WERI-Rb-1 (cell line): Measurements from ENCODE around the gene ANKRD39.

Experiments used
- DNase-seq: peaks from one replicate; pipeline ENCODE4 v3.0.0-alpha.2; 2020
- H3K27ac ChIP-seq: fragments of 250-450 bp; sonication (Bioruptor Pico); 2 replicates; pipeline ENCODE4 v1.5.1; 2020; ENCODE audit warnings: mild to moderate bottlenecking, moderate library complexity
- H3K27me3 ChIP-seq: fragments of 250-450 bp; sonication (Bioruptor Pico); 2 replicates; pipeline ENCODE4 v1.5.1; 2021; ENCODE audit warnings: mild to moderate bottlenecking, low read depth, moderate library complexity; ENCODE audit not compliant: insufficient read depth, severe bottlenecking
- H3K36me3 ChIP-seq: fragments of 250-450 bp; sonication (Bioruptor Pico); 2 replicates; pipeline ENCODE4 v1.5.1; 2020; ENCODE audit warnings: mild to moderate bottlenecking, moderate library complexity
- H3K4me3 ChIP-seq: 2 replicates; pipeline ENCODE4 v1.5.1; 2011; ENCODE audit warnings: low read depth, mild to moderate bottlenecking, control low read depth, low read length
- H3K9me3 ChIP-seq: fragments of 250-450 bp; sonication (Bioruptor Pico); 2 replicates; pipeline ENCODE4 v1.5.1; 2021; ENCODE audit warnings: mild to moderate bottlenecking, moderate library complexity; ENCODE audit not compliant: severe bottlenecking
- TF ChIP-seq, protein P1 (sequence below): IDR thresholded peaks from 2 replicates; pipeline ENCODE4 v1.5.1; 2011; ENCODE audit warnings: low read depth, mild to moderate bottlenecking, control low read depth, inconsistent platforms, low read length

Gene ANKRD39

DNA sequence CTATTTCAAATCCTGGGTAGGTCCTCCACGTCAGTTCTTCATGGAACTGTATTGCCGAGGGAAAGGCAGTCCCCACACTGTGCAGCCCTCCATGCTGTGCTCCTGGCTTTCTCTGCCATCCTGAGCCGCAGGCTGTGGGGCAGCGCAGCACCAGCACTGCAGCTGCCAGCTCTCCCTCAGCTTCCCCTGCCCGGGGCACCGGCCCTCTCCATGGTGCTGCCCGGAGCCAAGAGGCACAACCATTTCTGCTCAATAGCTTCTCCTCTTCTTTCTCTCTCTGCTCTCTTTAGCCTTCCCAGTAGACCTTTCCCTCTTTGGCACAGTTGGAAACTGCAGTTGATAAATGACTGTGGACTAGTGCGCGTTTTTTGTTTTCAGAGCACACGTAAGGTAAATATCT lies 26.1 kb downstream of the ANKRD39 start:
- H3K4me3 ChIP-seq, result no peak overlapping the region
- no peaks in the 10 kb centered on the region for H3K27me3 ChIP-seq
- DNase-seq, result no peak
- H3K27ac ChIP-seq, result peak overlapping the region; percentile 12; the same call in 1 of the 2 replicates
- H3K36me3 ChIP-seq, result peaks cover 76% of the 10 kb centered on the region
- no peaks in the 10 kb centered on the region for H3K9me3 ChIP-seq
- TF ChIP-seq, protein P1, sequence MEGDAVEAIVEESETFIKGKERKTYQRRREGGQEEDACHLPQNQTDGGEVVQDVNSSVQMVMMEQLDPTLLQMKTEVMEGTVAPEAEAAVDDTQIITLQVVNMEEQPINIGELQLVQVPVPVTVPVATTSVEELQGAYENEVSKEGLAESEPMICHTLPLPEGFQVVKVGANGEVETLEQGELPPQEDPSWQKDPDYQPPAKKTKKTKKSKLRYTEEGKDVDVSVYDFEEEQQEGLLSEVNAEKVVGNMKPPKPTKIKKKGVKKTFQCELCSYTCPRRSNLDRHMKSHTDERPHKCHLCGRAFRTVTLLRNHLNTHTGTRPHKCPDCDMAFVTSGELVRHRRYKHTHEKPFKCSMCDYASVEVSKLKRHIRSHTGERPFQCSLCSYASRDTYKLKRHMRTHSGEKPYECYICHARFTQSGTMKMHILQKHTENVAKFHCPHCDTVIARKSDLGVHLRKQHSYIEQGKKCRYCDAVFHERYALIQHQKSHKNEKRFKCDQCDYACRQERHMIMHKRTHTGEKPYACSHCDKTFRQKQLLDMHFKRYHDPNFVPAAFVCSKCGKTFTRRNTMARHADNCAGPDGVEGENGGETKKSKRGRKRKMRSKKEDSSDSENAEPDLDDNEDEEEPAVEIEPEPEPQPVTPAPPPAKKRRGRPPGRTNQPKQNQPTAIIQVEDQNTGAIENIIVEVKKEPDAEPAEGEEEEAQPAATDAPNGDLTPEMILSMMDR, result no peak

DNA sequence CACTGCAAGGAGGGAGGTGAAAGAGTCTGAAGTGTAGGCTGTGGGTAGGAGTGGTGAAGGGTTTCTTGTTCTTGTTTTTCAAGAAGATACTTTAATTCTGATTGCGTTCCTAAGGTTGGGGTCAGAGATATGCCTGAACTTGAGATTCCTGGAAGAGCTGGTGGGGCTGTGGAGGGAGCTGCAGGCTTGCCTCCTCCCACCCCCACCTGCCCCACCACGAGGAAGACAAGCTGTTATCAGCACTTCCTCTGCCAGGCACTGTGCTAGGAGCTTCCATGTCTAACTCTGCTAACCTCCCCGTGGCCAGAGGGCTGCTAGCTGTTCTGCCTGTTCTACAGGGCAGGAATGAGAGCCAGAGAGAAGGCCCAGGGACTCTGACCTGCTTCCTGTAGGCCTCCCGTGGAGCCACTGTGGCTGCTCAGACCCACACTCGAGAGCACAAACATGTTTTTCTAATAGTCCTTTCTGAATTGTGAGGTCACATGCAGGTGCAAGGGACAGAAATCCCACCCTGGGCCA lies 27.7 kb downstream of the ANKRD39 start:
- Histone ChIP-seq H3K36me3 (peaks cover 89% of the 10 kb centered on the region), H3K27ac (no peak overlapping the region), H3K27me3 (no peaks in the 10 kb centered on the region), H3K4me3 (no peak overlapping the region), H3K9me3 (no peaks in the 10 kb centered on the region)
- TF ChIP-seq, protein P1, result no peak
- DNase-seq, result no peak

DNA sequence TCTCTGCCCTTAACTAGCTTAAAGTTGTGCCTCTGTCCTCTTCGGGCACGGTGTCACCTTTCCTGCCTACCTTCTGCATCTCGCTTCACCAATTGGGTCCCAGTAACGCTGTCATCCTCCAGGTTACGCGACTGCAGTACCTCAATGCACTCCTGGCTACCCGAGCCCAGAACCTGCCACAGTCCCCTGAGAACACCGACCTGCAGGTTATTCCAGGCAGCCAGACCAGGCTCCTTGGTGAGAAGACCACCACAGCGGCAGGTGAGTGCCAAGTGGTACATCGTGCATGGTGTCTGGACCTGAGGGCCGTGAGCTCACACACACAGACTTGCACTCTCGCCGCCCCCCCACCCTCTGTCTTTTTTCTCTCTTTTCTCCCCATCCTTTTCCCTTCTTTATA lies 28.9 kb downstream of the ANKRD39 start:
- Histone ChIP-seq H3K9me3 (no peaks in the 10 kb centered on the region), H3K36me3 (peaks cover 89% of the 10 kb centered on the region), H3K27ac (no peak overlapping the region), H3K4me3 (no peak overlapping the region), H3K27me3 (no peaks in the 10 kb centered on the region)
- TF ChIP-seq, protein P1, result no peak
- no peak for DNase-seq

DNA sequence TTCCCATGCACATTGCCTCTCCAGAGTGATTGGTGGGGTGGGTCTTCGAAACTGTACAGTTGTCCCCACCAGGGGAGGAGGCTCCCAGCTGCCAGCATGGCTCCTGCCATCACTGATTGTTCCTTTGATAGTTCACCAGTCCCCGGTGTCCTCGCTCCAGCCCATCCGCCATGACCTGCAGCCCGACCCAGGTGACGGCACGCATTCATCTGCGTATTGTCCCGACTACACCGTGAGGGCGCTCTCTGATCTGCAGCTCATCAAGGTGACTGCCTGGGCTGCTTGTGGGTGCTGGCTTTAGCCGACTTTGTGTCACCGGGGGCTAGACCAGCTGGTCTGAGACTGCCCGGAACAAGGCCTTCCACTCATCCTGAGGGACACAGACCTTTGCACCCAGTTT lies 29.4 kb downstream of the ANKRD39 start:
- no peak overlapping the region for H3K27ac ChIP-seq
- DNase-seq, result no peak
- TF ChIP-seq, protein P1, result no peak
- no peak overlapping the region for H3K4me3 ChIP-seq
- peaks cover 84% of the 10 kb centered on the region for H3K36me3 ChIP-seq
- no peaks in the 10 kb centered on the region for H3K9me3 ChIP-seq
- H3K27me3 ChIP-seq, result no peaks in the 10 kb centered on the region

DNA sequence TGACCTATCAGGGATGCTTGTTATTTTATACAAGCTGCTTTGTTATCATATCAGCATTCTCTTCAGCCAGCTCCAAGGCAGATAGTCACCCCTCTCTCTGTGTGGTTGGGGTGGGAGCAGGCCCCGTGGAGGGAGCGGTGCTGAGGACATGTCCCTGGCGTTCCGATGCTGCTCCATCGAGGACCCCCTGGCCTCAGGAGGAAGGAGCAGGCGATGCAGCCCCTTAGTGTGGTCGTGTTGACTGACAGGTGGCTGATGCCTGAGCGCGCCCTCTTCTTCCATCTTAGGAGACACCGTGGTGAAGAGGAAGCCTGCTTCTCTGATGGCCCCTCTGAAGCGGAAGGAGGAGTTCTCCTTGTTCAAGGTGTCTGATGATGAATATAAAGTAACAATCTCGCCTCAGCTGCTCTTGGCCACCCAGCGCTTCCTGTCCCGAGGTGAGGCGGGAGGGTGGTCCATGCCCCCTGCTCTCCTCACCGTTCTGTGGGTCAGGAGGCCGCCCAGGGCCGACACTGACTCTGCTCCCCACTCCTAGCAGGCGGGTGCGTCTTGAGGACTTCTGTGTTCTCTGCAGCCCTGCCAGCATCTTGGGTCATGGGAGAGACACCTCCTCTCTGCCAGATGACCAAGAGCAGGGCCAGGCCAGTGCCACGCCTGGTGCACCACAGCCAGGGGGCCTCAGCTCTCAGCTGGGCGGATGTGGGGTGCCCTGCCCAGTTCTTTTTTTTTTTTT lies 31.1 kb downstream of the ANKRD39 start:
- TF ChIP-seq, protein P1, result no peak
- Histone ChIP-seq H3K9me3 (no peaks in the 10 kb centered on the region), H3K36me3 (peaks cover 83% of the 10 kb centered on the region), H3K4me3 (no peak overlapping the region), H3K27ac (no peak overlapping the region), H3K27me3 (no peaks in the 10 kb centered on the region)
- DNase-seq, result no peak

DNA sequence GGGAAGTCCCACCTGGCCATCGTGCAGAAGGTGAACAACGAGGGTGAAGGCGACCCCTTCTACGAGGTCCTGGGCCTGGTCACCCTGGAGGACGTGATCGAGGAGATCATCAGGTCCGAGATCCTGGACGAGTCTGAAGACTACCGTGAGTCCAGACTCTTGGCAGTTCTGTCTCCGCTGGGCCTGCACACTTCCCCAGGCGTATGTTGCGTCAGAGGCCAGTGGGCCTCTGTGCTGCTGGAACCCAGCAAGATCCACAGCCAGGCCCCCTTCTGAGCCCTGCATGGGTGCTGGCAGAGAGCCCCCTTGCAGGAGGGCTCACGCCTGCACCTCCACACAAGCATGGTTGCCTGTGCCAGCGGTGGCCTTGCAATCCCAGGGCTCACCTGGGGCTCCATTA lies 32.8 kb downstream of the ANKRD39 start:
- Histone ChIP-seq H3K9me3 (no peaks in the 10 kb centered on the region), H3K4me3 (no peak overlapping the region), H3K27ac (no peak overlapping the region), H3K27me3 (no peaks in the 10 kb centered on the region), H3K36me3 (peaks cover 78% of the 10 kb centered on the region)
- no peak for DNase-seq
- TF ChIP-seq, protein P1, result no peak
